ENCODE results near the gene SPACA9. TPM values are rescaled to one million over a fixed set of nuclear protein-coding genes. Genes with fewer than 3 reads are reported as not detected.

The SPACA9 gene
- total RNA-seq, 4 donors from 2014 or later, result 14.6 to 22.3 (median 19.0) TPM

GRCh38 chr9:132846109-132846917 lies 32.4 kb upstream of the SPACA9 start:
- TF ChIP-seq POLR2A (IDR thresholded peaks at IDR 0.05), result no peak
- TF ChIP-seq, protein P1, sequence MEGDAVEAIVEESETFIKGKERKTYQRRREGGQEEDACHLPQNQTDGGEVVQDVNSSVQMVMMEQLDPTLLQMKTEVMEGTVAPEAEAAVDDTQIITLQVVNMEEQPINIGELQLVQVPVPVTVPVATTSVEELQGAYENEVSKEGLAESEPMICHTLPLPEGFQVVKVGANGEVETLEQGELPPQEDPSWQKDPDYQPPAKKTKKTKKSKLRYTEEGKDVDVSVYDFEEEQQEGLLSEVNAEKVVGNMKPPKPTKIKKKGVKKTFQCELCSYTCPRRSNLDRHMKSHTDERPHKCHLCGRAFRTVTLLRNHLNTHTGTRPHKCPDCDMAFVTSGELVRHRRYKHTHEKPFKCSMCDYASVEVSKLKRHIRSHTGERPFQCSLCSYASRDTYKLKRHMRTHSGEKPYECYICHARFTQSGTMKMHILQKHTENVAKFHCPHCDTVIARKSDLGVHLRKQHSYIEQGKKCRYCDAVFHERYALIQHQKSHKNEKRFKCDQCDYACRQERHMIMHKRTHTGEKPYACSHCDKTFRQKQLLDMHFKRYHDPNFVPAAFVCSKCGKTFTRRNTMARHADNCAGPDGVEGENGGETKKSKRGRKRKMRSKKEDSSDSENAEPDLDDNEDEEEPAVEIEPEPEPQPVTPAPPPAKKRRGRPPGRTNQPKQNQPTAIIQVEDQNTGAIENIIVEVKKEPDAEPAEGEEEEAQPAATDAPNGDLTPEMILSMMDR (IDR thresholded peaks at IDR 0.05), result no peak
- Histone ChIP-seq H3K27me3 (no peaks in the 10 kb centered on the region), H3K27ac (no peak overlapping the region), H3K36me3 (no peaks in the 10 kb centered on the region), H3K4me3 (replicated peaks in 1 of 3) (no peak overlapping the region), H3K9me3 (no peaks in the 10 kb centered on the region), H3K4me1 (no peaks in the 10 kb centered on the region)
- 90 to 92% methylated on average over 11 to 12 of the region's 12 CpGs for WGBS, 2 donors
- DNase-seq, result no peak
- intact Hi-C loops (cut with DNase I), result no loop called here

- Histone ChIP-seq H3K4me1 (no peaks in the 10 kb centered on the region), H3K9me3 (no peaks in the 10 kb centered on the region), H3K4me3 (replicated peaks in 1 of 3) (no peak overlapping the region), H3K36me3 (no peaks in the 10 kb centered on the region), H3K27ac (no peak overlapping the region), H3K27me3 (no peaks in the 10 kb centered on the region)
- DNase-seq, result no peak
- intact Hi-C loops (cut with DNase I), result no loop called here
- TF ChIP-seq, protein P1 (IDR thresholded peaks at IDR 0.05), result no peak
- TF ChIP-seq POLR2A (IDR thresholded peaks at IDR 0.05), result no peak
- WGBS, 2 donors, result 87 to 92% methylated on average over 14 to 15 of the region's 15 CpGs
These were observed 31.7 kb upstream of the SPACA9 start for GRCh38 chr9:132846918-132847515.

- Histone ChIP-seq H3K27ac (no peak overlapping the region), H3K9me3 (no peaks in the 10 kb centered on the region), H3K4me1 (no peaks in the 10 kb centered on the region), H3K36me3 (no peaks in the 10 kb centered on the region), H3K27me3 (no peaks in the 10 kb centered on the region), H3K4me3 (replicated peaks in 1 of 3) (no peak overlapping the region)
- no peak for DNase-seq
- WGBS, 2 donors, result 72 to 83% methylated on average over 12 of the region's 12 CpGs
- no peak for TF ChIP-seq POLR2A (IDR thresholded peaks at IDR 0.05)
- TF ChIP-seq, protein P1 (IDR thresholded peaks at IDR 0.05), result no peak
- intact Hi-C loops (cut with DNase I), result no loop called here
These were observed 29.5 kb upstream of the SPACA9 start for GRCh38 chr9:132849185-132849706.

DNA sequence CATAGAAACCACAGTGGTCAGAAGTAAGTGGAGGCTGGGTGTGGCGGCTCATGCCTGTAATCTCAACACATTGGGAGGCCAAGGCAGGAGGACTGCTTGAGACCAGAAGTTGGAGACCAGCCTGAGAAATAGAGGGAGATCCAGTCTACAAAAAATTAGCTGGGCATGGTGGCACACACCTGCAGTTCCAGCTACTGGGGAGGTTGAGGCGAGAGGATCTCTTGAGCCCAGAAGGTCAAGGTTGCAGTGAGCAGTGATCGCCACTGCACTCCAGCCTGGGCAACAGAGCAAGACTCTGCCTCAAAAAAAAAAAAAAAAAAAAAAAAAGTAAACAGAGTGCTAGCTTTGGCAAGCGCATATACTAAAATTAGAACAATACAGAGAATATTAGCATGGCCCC lies 25.2 kb upstream of the SPACA9 start:
- H3K4me3 ChIP-seq (replicated peaks in 1 of 3), result no peak overlapping the region
- H3K9me3 ChIP-seq, result no peaks in the 10 kb centered on the region
- whole genome bisulfite sequencing, 2 donors, result 93 to 97% methylated on average over 4 of the region's 4 CpGs
- H3K27ac ChIP-seq, result no peak overlapping the region
- TF ChIP-seq, protein P1 (IDR thresholded peaks at IDR 0.05), result no peak
- no peak for TF ChIP-seq POLR2A (IDR thresholded peaks at IDR 0.05)
- no peaks in the 10 kb centered on the region for H3K36me3 ChIP-seq
- no peaks in the 10 kb centered on the region for H3K4me1 ChIP-seq
- no peaks in the 10 kb centered on the region for H3K27me3 ChIP-seq
- DNase-seq, result no peak
- intact Hi-C loops (cut with DNase I), result no loop called here

DNA sequence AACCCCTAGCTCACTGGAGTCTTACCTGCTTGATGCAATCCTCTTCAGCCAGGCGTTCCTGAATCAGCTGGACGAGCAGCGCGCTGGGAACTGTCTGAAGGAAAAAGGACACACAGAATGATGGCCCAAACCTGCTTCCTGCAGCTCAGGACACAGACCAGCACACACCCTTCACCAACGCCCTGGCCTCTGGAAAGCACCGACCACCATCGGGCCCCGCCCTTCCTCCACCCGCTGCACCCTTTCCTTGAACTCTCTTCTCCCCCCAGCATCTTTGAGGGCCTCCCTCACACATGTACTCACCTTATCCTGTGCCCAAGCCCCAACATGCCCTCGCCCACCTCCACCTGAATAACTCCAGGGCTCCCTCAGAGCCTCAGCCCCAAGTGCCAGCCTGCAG lies 23.9 kb upstream of the SPACA9 start:
- Histone ChIP-seq H3K4me1 (no peaks in the 10 kb centered on the region), H3K27ac (no peak overlapping the region), H3K36me3 (no peaks in the 10 kb centered on the region), H3K9me3 (no peaks in the 10 kb centered on the region), H3K4me3 (replicated peaks in 1 of 3) (no peak overlapping the region), H3K27me3 (no peaks in the 10 kb centered on the region)
- TF ChIP-seq POLR2A (IDR thresholded peaks at IDR 0.05), result no peak
- TF ChIP-seq, protein P1 (IDR thresholded peaks at IDR 0.05), result no peak
- WGBS, 2 donors, result 84 to 85% methylated on average over 10 of the region's 10 CpGs
- DNase-seq, result no peak
- intact Hi-C loops (cut with DNase I), result no loop called here
